Retinal pigment epithelial cell (primary cell): Measurements from ENCODE around the gene POLA1.
"Not testable (repeated sequence)": the region's sequence is repeated elsewhere in the genome, so short reads cannot be mapped to it uniquely, and the experiment has no call there.

Source experiments
- DNase-seq: peaks from one replicate; pipeline ENCODE4 v3.0.0-alpha.2; 2010; ENCODE audit warnings: low read depth
- H3K4me3 ChIP-seq: 2 replicates; pipeline ENCODE4 v1.5.1; 2011; ENCODE audit warnings: mild to moderate bottlenecking, low read length, control low read depth, moderate library complexity
- CTCF ChIP-seq: conservative IDR thresholded peaks from 2 replicates; pipeline ENCODE4 v1.5.1; 2011; ENCODE audit warnings: low read depth, low read length, control low read depth, inconsistent platforms

POLA1 gene

GRCh38 chrX:24693453-24694202 is at the start of gene POLA1:
POLA1 (plus strand) TSS chrX:24693918; CDS start chrX:24693962, 44 bp downstream.
- peak; percentile 79 for DNase-seq
- H3K4me3 ChIP-seq, result peak within 1 kb of the TSS; percentile 71
- peak; percentile 29 for TF ChIP-seq CTCF

GRCh38 chrX:24646006-24646405 is 47.7 kb upstream of the POLA1 start:
- no peak for TF ChIP-seq CTCF
- H3K4me3 ChIP-seq, result peak overlapping the region; percentile 48
- DNase-seq, result no peak

- peak overlapping the region; percentile 48 for H3K4me3 ChIP-seq
- no peak for TF ChIP-seq CTCF
- DNase-seq, result peak; percentile 58
These were observed 47.0 kb upstream of the POLA1 start for GRCh38 chrX:24646745-24647182.

GRCh38 chrX:24647257-24648058 is 46.3 kb upstream of the POLA1 start, which contains the start of gene PCYT1B:
PCYT1B (minus strand) TSS chrX:24647347; CDS start chrX:24647105, 242 bp downstream.
- no peak for TF ChIP-seq CTCF
- DNase-seq, result peak; percentile 51
- peak within 1 kb of the TSS; percentile 48 for H3K4me3 ChIP-seq

- no peak for DNase-seq
- no peak overlapping the region for H3K4me3 ChIP-seq
- no peak for TF ChIP-seq CTCF
These were observed 45.2 kb upstream of the POLA1 start for GRCh38 chrX:24648495-24648894.

GRCh38 chrX:24651783-24652182 is 41.9 kb upstream of the POLA1 start:
- no peak for TF ChIP-seq CTCF
- no peak for DNase-seq
- no peak overlapping the region for H3K4me3 ChIP-seq

GRCh38 chrX:24655679-24656078 is 38.0 kb upstream of the POLA1 start:
- not testable (repeated sequence) for DNase-seq, H3K4me3 ChIP-seq
